Endothelial cell of umbilical vein (primary cell): Measurements from ENCODE around the gene TMEM183A.

ENCODE experiments used
- CTCF ChIP-seq, 2 donors: IDR thresholded peaks; 1 replicate in 1 of 2; 2 replicates in 1 of 2; pipeline ENCODE4 v1.5.1; 2011; ENCODE audit warnings: low read length in 2 of 2, mild to moderate bottlenecking in 2 of 2, moderate library complexity in 2 of 2, control low read depth in 1 of 2, inconsistent platforms in 1 of 2, low read depth in 1 of 2; ENCODE audit not compliant: insufficient read depth in 1 of 2; ENCODE audit errors: extremely low read depth in 1 of 2
- EZH2 ChIP-seq: IDR thresholded peaks from 2 replicates; pipeline ENCODE4 v1.6.1; 2012; ENCODE audit warnings: borderline replicate concordance, low read depth, mild to moderate bottlenecking, moderate library complexity, low read length, inconsistent platforms; ENCODE audit not compliant: severe bottlenecking
- MAX ChIP-seq: IDR thresholded peaks from 2 replicates; pipeline ENCODE4 v1.6.1; 2011; ENCODE audit not compliant: insufficient read depth, insufficient read length

GRCh38 chr1:203009185-203009584 is 2.0 kb downstream of the TMEM183A start:
- TF ChIP-seq CTCF (IDR thresholded peaks at IDR 0.05; ENCODE audit: extremely low read depth in 1 of 2, insufficient read depth in 1 of 2, low read depth in 1 of 2, low read length in 2 of 2) (no peak), EZH2 (no peak), MAX (no peak)
